ENCODE measurements around the gene PPM1H.
A peak's percentile ranks its signal among the peaks of the same experiment; 100 is the strongest.

PPM1H gene

GRCh38 chr12:62800707-62801400 lies 134.1 kb downstream of the PPM1H start:
- peak in 1 of 2 experiments; percentile 47 for DNase-seq (ENCODE audit: low read depth in 2 of 2)

- DNase-seq (ENCODE audit: low read depth in 2 of 2), result no peak
Measured at GRCh38 chr12:62799766-62800406, 135.1 kb downstream of the PPM1H start.

- no peak for DNase-seq (ENCODE audit: low read depth in 2 of 2)
Measured at GRCh38 chr12:62799126-62799736, 135.7 kb downstream of the PPM1H start.

GRCh38 chr12:62794218-62794583 lies 140.7 kb downstream of the PPM1H start:
- no peak for DNase-seq (ENCODE audit: low read depth in 2 of 2)

GRCh38 chr12:62793256-62794217 lies 141.4 kb downstream of the PPM1H start:
- DNase-seq (ENCODE audit: low read depth in 2 of 2), result peak; percentile 97 to 98

GRCh38 chr12:62792236-62792870 lies 142.6 kb downstream of the PPM1H start:
- no peak for DNase-seq (ENCODE audit: low read depth in 2 of 2)

- DNase-seq (ENCODE audit: low read depth in 2 of 2), result no peak
Measured at GRCh38 chr12:62789851-62790250, 145.1 kb downstream of the PPM1H start.

GRCh38 chr12:62787611-62788010 lies 147.3 kb downstream of the PPM1H start:
- no peak for DNase-seq (ENCODE audit: low read depth in 2 of 2)

- DNase-seq (ENCODE audit: low read depth in 2 of 2), result no peak
Measured at GRCh38 chr12:62787023-62787422, 147.9 kb downstream of the PPM1H start.

GRCh38 chr12:62785941-62786559 lies 148.9 kb downstream of the PPM1H start:
- peak; percentile 86 to 89 for DNase-seq (ENCODE audit: low read depth in 2 of 2)

- DNase-seq (ENCODE audit: low read depth in 2 of 2), result no peak
Measured at GRCh38 chr12:62784576-62784975, 150.4 kb downstream of the PPM1H start.

- DNase-seq (ENCODE audit: low read depth in 2 of 2), result no peak
Measured at GRCh38 chr12:62783881-62784280, 151.1 kb downstream of the PPM1H start.

- DNase-seq (ENCODE audit: low read depth in 2 of 2), result no peak
Measured at GRCh38 chr12:62781136-62781880, 153.6 kb downstream of the PPM1H start.

GRCh38 chr12:62779488-62779887 lies 155.5 kb downstream of the PPM1H start:
- DNase-seq (ENCODE audit: low read depth in 2 of 2), result no peak

- DNase-seq (ENCODE audit: low read depth in 2 of 2), result no peak
Measured at GRCh38 chr12:62778187-62778586, 156.8 kb downstream of the PPM1H start.

- no peak for DNase-seq (ENCODE audit: low read depth in 2 of 2)
Measured at GRCh38 chr12:62776997-62777396, 158.0 kb downstream of the PPM1H start.

GRCh38 chr12:62776575-62776974 lies 158.4 kb downstream of the PPM1H start:
- DNase-seq (ENCODE audit: low read depth in 2 of 2), result no peak

- no peak for DNase-seq (ENCODE audit: low read depth in 2 of 2)
Measured at GRCh38 chr12:62774794-62775193, 160.2 kb downstream of the PPM1H start.

GRCh38 chr12:62772416-62772955 lies 162.5 kb downstream of the PPM1H start:
- no peak for DNase-seq (ENCODE audit: low read depth in 2 of 2)

- no peak for DNase-seq (ENCODE audit: low read depth in 2 of 2)
Measured at GRCh38 chr12:62771828-62772227, 163.1 kb downstream of the PPM1H start.

All from fibroblast of skin of left biceps (primary cell).